IMR-90 (cell line): ENCODE measurements around the gene SLC38A7. TPM values are rescaled to one million over a fixed set of nuclear protein-coding genes. Genes with fewer than 3 reads are reported as not detected.

Experiments
- ATAC-seq: fragments of 200-7000 bp; cut with Tn5 transposase; 2 replicates; pipeline ENCODE4 v1.9.1; 2020; ENCODE audit warnings: low read depth, mild to moderate bottlenecking, moderate library complexity
- BruUV-seq: library from RNA; stranded (reverse); fragments of 400-500 nt; replicated peaks from 2 replicates; lab custom pipeline; 2021; lab: Mats Ljungman, UMichigan
- CTCF ChIA-PET: fragments of 300-600 bp; formaldehyde crosslinking; extraction: SDS; loops from one replicate; lab custom pipeline; 2021; ENCODE audit warnings: antibody characterized with exemption; lab: Yijun Ruan, JAX
- POLR2A ChIA-PET: fragments of 300-600 bp; sonication (Branson Sonifier 250); formaldehyde crosslinking; loops from one replicate; lab custom pipeline; 2022; ENCODE audit warnings: antibody characterized with exemption; ENCODE audit not compliant: unreplicated experiment; lab: Charles Lee
- DNase-seq: peaks from one replicate; pipeline ENCODE4 v3.0.0; 2013
- H2AFZ ChIP-seq: replicated peaks from 2 replicates; pipeline ENCODE3; 2013; ENCODE audit warnings: low read length, mild to moderate bottlenecking; ENCODE audit not compliant: poor library complexity
- H2AK5ac ChIP-seq: 2 replicates; pipeline ENCODE4 v1.6.1; 2013; ENCODE audit warnings: low read depth, low read length, inconsistent platforms
- H2AK9ac ChIP-seq: replicated peaks from 2 replicates; pipeline ENCODE3; 2013; ENCODE audit warnings: mild to moderate bottlenecking, low read depth, low read length, moderate library complexity; ENCODE audit not compliant: poor library complexity
- H2BK120ac ChIP-seq: 2 replicates; pipeline ENCODE4 v1.6.1; 2013; ENCODE audit warnings: low read depth, low read length, inconsistent platforms
- H2BK15ac ChIP-seq: 3 replicates; pipeline ENCODE4 v1.6.1; 2013; ENCODE audit warnings: low read depth, low read length, inconsistent platforms
- H2BK20ac ChIP-seq: 2 replicates; pipeline ENCODE4 v1.6.1; 2013; ENCODE audit warnings: low read depth, mild to moderate bottlenecking, inconsistent platforms, low read length, moderate library complexity
- H2BK5ac ChIP-seq: 2 replicates; pipeline ENCODE4 v1.6.1; 2013; ENCODE audit warnings: mild to moderate bottlenecking, low read depth, low read length, inconsistent platforms; ENCODE audit not compliant: poor library complexity, severe bottlenecking
- H3K14ac ChIP-seq: replicated peaks from 2 replicates; pipeline ENCODE4 v1.6.1; 2013; ENCODE audit warnings: low read depth, low read length, inconsistent platforms
- H3K18ac ChIP-seq: 2 replicates; pipeline ENCODE4 v1.6.1; 2013; ENCODE audit warnings: low read depth, low read length, control low read depth
- H3K23ac ChIP-seq: 2 replicates; pipeline ENCODE4 v1.6.1; 2013; ENCODE audit warnings: low read depth, low read length, inconsistent platforms
- H3K27ac ChIP-seq: 2 replicates; pipeline ENCODE4 v1.5.1; 2013; ENCODE audit warnings: mild to moderate bottlenecking, control low read depth, low read length; ENCODE audit not compliant: insufficient read depth
- H3K27me3 ChIP-seq: 2 replicates; pipeline ENCODE4 v1.6.1; 2013; ENCODE audit warnings: low read length; ENCODE audit not compliant: control insufficient read depth, insufficient read depth
- H3K36me3 ChIP-seq: 2 replicates; pipeline ENCODE4 v1.6.1; 2013; ENCODE audit warnings: low read length, mixed read lengths; ENCODE audit not compliant: control insufficient read depth, insufficient read depth
- H3K4ac ChIP-seq: 2 replicates; pipeline ENCODE4 v1.6.1; 2013; ENCODE audit warnings: low read depth, low read length, inconsistent platforms
- H3K4me1 ChIP-seq: 2 replicates; pipeline ENCODE4 v1.6.1; 2013; ENCODE audit warnings: low read length, mixed read lengths; ENCODE audit not compliant: control insufficient read depth, insufficient read depth
- H3K4me2 ChIP-seq: 2 replicates; pipeline ENCODE4 v1.6.1; 2013; ENCODE audit warnings: low read depth, mild to moderate bottlenecking, control low read depth, low read length, moderate library complexity
- H3K4me3 ChIP-seq: 2 replicates; pipeline ENCODE4 v1.5.1; 2013; ENCODE audit warnings: low read depth, mild to moderate bottlenecking, control low read depth, low read length, moderate library complexity; ENCODE audit not compliant: insufficient read depth
- H3K56ac ChIP-seq: 2 replicates; pipeline ENCODE4 v1.6.1; 2013; ENCODE audit warnings: low read length, inconsistent platforms; ENCODE audit not compliant: insufficient read depth; ENCODE audit errors: extremely low read depth
- H3K79me1 ChIP-seq, 2 experiments: 2 replicates each; pipeline ENCODE4 v1.6.1; 2013; ENCODE audit warnings: low read length in 2 of 2, inconsistent platforms in 1 of 2, low read depth in 1 of 2
- H3K9ac ChIP-seq: 2 replicates; pipeline ENCODE4 v1.6.1; 2013; ENCODE audit warnings: low read depth, low read length, control low read depth
- H3K9me1 ChIP-seq: 2 replicates; pipeline ENCODE4 v1.6.1; 2013; ENCODE audit warnings: low read length, inconsistent platforms; ENCODE audit not compliant: insufficient read depth
- H3K9me3 ChIP-seq: 2 replicates; pipeline ENCODE4 v1.6.1; 2013; ENCODE audit warnings: low read length; ENCODE audit not compliant: control insufficient read depth, insufficient read depth
- H4K20me1 ChIP-seq: 2 replicates; pipeline ENCODE4 v1.6.1; 2013; ENCODE audit warnings: low read length, inconsistent platforms; ENCODE audit not compliant: insufficient read depth
- H4K5ac ChIP-seq: 2 replicates; pipeline ENCODE4 v1.6.1; 2013; ENCODE audit warnings: mild to moderate bottlenecking, low read depth, low read length, control low read depth
- H4K8ac ChIP-seq, 2 experiments: 2 replicates each; pipeline ENCODE4 v1.6.1; 2013; ENCODE audit warnings: low read depth in 2 of 2, low read length in 2 of 2, control low read depth in 1 of 2, inconsistent platforms in 1 of 2
- H4K91ac ChIP-seq: 2 replicates; pipeline ENCODE4 v1.6.1; 2013; ENCODE audit warnings: low read depth, low read length, inconsistent platforms; ENCODE audit not compliant: insufficient read depth
- BHLHE40 ChIP-seq: fragments of 150-350 bp; IDR thresholded peaks from 2 replicates; pipeline ENCODE4 v1.6.1; 2016; ENCODE audit warnings: mild to moderate bottlenecking, low read depth, low read length
- CEBPB ChIP-seq: IDR thresholded peaks from 2 replicates; pipeline ENCODE4 v1.6.1; 2012; ENCODE audit warnings: low read depth, low read length, improper control_type of control experiment
- CHD1 ChIP-seq: IDR thresholded peaks from 2 replicates; pipeline ENCODE4 v1.6.1; 2012; ENCODE audit warnings: low read depth, low read length, improper control_type of control experiment
- MAZ ChIP-seq: IDR thresholded peaks from 2 replicates; pipeline ENCODE4 v1.6.1; 2012; ENCODE audit warnings: low read depth, mild to moderate bottlenecking, low read length, improper control_type of control experiment, moderate library complexity, borderline replicate concordance
- NFE2L2 ChIP-seq: fragments of 150-350 bp; IDR thresholded peaks from 2 replicates; pipeline ENCODE4 v1.6.1; 2016; ENCODE audit warnings: low read depth, mild to moderate bottlenecking, low read length
- WGBS, 2 experiments: methylation state at CpG; one replicate each; pipeline versions ENCODE4 v1.1.5 to v1.1.7; 2013; ENCODE audit warnings: missing lambda C conversion rate in 2 of 2; ENCODE audit not compliant: insufficient read length in 1 of 2; ENCODE audit errors: extremely low coverage in 2 of 2; 5-methylcytosine and 5-hydroxymethylcytosine counted together
- dilution Hi-C: fragments of 300-500 bp; cut with HindIII; formaldehyde crosslinking; loops from one replicate; pipeline ENCODE4 v1.14.3; 2018; ENCODE audit warnings: low sequenced_read_pairs; ENCODE audit not compliant: unreplicated experiment
- in situ Hi-C: fragments of 300-500 bp; cut with MboI; formaldehyde crosslinking; loops from 3 replicates; pipeline ENCODE4 v1.14.3; 2019; ENCODE audit warnings: low sequenced_read_pairs, inconsistent platforms, mixed read lengths
- intact Hi-C: fragments of 100-400 bp; cut with micrococcal nuclease; formaldehyde crosslinking; loops from 2 replicates; pipeline ENCODE4 v1.10.0; 2022
- polyA plus RNA-seq, 3 experiments: library from polyadenylated mRNA; depleted of rRNA; stranded (reverse); fragments of >200 nt; gene quantifications; 2 replicates each; pipeline ENCODE4 v1.2.3, GENCODE V29; 2012; ENCODE audit warnings: low replicate concordance in 1 of 3
- total RNA-seq: library from RNA; depleted of rRNA; stranded (reverse); fragments of >200 nt; gene quantifications from 2 replicates; pipeline ENCODE4 v1.2.3, GENCODE V29; 2012
- TF ChIP-seq, protein P1 (sequence below): conservative IDR thresholded peaks from 2 replicates; pipeline ENCODE4 v1.5.1; 2012; ENCODE audit warnings: mild to moderate bottlenecking, low read depth, low read length, improper control_type of control experiment

SLC38A7 gene
- total and polyA plus RNA-seq, 2 of the 4 experiments (the other 2 are of a cell fraction), result 14.7 to 16.4 TPM

DNA sequence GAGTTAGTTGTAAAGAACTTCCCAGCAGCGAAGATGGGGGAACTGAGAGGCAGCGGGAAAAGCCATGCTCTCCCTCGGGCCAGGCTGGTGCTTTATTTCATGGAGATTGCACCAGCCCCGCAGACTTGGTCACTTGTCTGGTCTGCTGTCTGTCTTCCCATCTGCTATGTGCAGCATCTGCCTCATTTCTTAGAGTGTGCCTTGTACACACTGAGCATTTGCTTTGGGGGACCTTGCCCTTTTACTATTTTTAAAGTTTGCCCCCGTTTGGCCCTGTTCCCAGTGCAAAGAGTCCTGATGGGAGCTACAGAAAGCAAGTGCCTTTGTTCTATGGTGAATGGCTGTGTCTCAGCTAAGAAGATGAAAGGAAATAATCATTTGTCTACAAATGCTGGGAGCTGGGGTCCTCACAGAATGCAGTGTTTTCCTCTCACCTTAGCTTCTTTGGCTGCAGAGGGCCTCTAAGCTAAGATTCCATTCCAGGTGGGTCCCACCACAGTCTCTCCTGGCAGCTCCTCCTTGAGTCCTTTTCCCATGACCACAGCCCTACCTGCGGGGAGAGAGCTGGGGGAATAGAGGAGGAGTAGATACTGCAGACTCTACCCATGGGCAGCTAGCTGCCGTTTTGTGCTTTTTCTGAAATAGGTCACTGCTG is 29.9 kb downstream of the SLC38A7 start:
- Histone ChIP-seq H3K9ac (no peak overlapping the region), H3K4ac (no peak overlapping the region), H3K56ac (no peak overlapping the region), H2AK9ac (peak overlapping the region; percentile 55), H2BK20ac (no peak overlapping the region), H3K14ac (no peak overlapping the region), H2AK5ac (no peak overlapping the region), H4K5ac (no peak overlapping the region), H2BK5ac (no peak overlapping the region), H3K9me3 (peaks cover 6% of the 10 kb centered on the region; the same call in 1 of the 2 replicates), H3K4me3 (no peak overlapping the region), H3K9me1 (peaks cover 4% of the 10 kb centered on the region; the same call in 1 of the 2 replicates), H3K36me3 (no peaks in the 10 kb centered on the region), H3K23ac (no peak overlapping the region), H2BK15ac (no peak overlapping the region), H2AFZ (peak overlapping the region; percentile 51), H2BK120ac (no peak overlapping the region), H3K4me1 (peaks cover 8% of the 10 kb centered on the region), H4K20me1 (no peaks in the 10 kb centered on the region), H3K79me1 (no peaks in the 10 kb centered on the region), H3K27me3 (peaks cover 2% of the 10 kb centered on the region; the same call in 1 of the 2 replicates), H3K4me2 (no peak overlapping the region), H3K18ac (no peak overlapping the region), H3K27ac (no peak overlapping the region), H4K91ac (no peak overlapping the region), H4K8ac (no peak overlapping the region)
- in situ Hi-C loops, result loop anchor here (10.0 kb wide), 1 partner anchor 320 kb away; no protein-coding TSS in a partner anchor
- DNase-seq, result no peak
- dilution Hi-C loops, result no loop called here
- ATAC-seq, result no peak
- CTCF ChIA-PET, result no interaction called here
- WGBS, 2 experiments, result 77% methylated on average over 4 of the region's 7 CpGs; no CpG with 5 or more reads in 1 of the 2 experiments
- POLR2A ChIA-PET, result no interaction called here
- TF ChIP-seq BHLHE40 (no peak), CHD1 (no peak), NFE2L2 (no peak), MAZ (no peak), CEBPB (no peak)
- TF ChIP-seq, protein P1, sequence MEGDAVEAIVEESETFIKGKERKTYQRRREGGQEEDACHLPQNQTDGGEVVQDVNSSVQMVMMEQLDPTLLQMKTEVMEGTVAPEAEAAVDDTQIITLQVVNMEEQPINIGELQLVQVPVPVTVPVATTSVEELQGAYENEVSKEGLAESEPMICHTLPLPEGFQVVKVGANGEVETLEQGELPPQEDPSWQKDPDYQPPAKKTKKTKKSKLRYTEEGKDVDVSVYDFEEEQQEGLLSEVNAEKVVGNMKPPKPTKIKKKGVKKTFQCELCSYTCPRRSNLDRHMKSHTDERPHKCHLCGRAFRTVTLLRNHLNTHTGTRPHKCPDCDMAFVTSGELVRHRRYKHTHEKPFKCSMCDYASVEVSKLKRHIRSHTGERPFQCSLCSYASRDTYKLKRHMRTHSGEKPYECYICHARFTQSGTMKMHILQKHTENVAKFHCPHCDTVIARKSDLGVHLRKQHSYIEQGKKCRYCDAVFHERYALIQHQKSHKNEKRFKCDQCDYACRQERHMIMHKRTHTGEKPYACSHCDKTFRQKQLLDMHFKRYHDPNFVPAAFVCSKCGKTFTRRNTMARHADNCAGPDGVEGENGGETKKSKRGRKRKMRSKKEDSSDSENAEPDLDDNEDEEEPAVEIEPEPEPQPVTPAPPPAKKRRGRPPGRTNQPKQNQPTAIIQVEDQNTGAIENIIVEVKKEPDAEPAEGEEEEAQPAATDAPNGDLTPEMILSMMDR, result no peak
- intact Hi-C loops, result no loop called here
- BruUV-seq, result no TSS peak
